Stomach smooth muscle (tissue), 2 donors: ENCODE data around the gene MAGT1.
"Not testable (repeated sequence)": the region's sequence is repeated elsewhere in the genome, so short reads cannot be mapped to it uniquely, and the experiment has no call there.

Experiments used
- H3K27ac ChIP-seq: one replicate; pipeline ENCODE4 v1.7.0; 2013; ENCODE audit warnings: mild to moderate bottlenecking, low read length, inconsistent platforms
- H3K27me3 ChIP-seq, 2 donors: one replicate each; pipeline ENCODE4 v1.7.0; 2013; ENCODE audit warnings: low read length in 2 of 2; ENCODE audit not compliant: insufficient read depth in 2 of 2, control insufficient read depth in 1 of 2
- H3K36me3 ChIP-seq, 2 donors: one replicate each; pipeline ENCODE4 v1.7.0; 2013; ENCODE audit warnings: low read length in 2 of 2; ENCODE audit not compliant: control insufficient read depth in 2 of 2, insufficient read depth in 2 of 2
- H3K4me1 ChIP-seq: one replicate; pipeline ENCODE4 v1.7.0; 2013; ENCODE audit warnings: low read length; ENCODE audit not compliant: control insufficient read depth, insufficient read depth
- H3K4me3 ChIP-seq, 2 donors: one replicate each; pipeline ENCODE4 v1.7.0; 2013; ENCODE audit warnings: low read length in 2 of 2
- H3K9ac ChIP-seq, 2 donors: one replicate each; pipeline ENCODE4 v1.7.0; 2013; ENCODE audit warnings: low read length in 2 of 2, mild to moderate bottlenecking in 1 of 2
- H3K9me3 ChIP-seq, 2 donors: one replicate each; pipeline ENCODE4 v1.7.0; 2013; ENCODE audit warnings: low read length in 2 of 2; ENCODE audit not compliant: control insufficient read depth in 2 of 2
- donor health status: healthy.
- donor health status: Pancreatic carcinoma.

The MAGT1 gene

GRCh38 chrX:77919370-77919769, 24.1 kb upstream of the MAGT1 start:
- H3K9me3 ChIP-seq, H3K4me3 ChIP-seq, H3K27me3 ChIP-seq, H3K27ac ChIP-seq, H3K9ac ChIP-seq, H3K4me1 ChIP-seq, H3K36me3 ChIP-seq: not testable (repeated sequence)

DNA sequence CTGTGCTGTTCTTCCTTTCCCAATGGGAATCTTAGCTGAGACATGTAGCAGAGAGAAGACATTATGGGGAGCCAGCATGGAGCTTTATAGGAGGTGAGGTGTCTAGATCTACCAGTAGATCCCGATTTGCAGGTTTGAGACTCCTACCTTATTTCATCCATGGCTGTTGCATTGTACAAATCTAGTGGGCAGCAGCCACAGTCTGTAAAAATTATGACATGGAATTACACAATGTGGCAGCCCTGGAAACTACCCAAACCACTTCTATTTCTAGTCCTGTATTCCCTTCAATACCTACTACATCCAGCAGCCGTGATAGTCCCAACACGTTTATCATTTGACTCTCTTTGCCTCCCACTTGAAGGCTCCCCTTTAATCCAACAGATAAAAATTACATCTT, 23.3 kb upstream of the MAGT1 start:
- Histone ChIP-seq H3K4me1 (no peaks in the 10 kb centered on the region), H3K4me3 (no peak overlapping the region), H3K27me3 (no peaks in the 10 kb centered on the region), H3K36me3 (no peaks in the 10 kb centered on the region), H3K9me3 (no peaks in the 10 kb centered on the region), H3K9ac (no peak overlapping the region), H3K27ac (no peak overlapping the region)

DNA sequence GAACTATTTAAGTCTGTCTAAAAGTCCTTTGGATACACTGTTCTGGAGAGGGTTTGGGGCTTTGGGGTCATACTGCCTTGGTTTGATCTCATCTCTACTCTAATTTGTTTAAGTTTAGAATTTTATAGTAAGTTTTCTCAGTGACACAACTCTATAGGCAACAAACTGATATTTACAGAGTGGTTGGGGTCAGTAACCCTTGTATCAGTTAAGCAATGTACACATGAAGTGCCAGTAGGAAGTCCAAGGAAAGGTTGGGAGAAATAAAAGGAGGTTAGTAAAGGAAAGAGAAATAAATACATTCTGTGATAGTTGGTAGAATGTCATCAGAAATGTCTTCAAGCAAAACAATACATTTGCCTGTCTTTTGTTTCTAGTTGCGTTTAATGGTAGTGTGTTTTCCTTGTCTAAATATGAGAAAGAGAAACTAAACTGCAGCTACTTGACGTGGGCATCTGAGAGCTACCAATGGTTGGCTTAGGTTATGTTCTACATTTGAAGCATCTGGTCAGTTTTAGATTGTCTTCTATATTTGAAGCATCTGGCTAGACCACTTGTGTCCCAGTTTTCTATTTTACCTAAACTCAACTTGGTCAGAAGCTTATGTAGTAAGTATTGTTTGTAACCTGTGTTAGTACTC, 22.2 kb upstream of the MAGT1 start:
- H3K27ac ChIP-seq, result no peak overlapping the region
- H3K36me3 ChIP-seq, result no peaks in the 10 kb centered on the region
- no peaks in the 10 kb centered on the region for H3K27me3 ChIP-seq
- H3K4me1 ChIP-seq, result no peaks in the 10 kb centered on the region
- no peak overlapping the region for H3K9ac ChIP-seq
- no peak overlapping the region for H3K4me3 ChIP-seq
- no peaks in the 10 kb centered on the region for H3K9me3 ChIP-seq

DNA sequence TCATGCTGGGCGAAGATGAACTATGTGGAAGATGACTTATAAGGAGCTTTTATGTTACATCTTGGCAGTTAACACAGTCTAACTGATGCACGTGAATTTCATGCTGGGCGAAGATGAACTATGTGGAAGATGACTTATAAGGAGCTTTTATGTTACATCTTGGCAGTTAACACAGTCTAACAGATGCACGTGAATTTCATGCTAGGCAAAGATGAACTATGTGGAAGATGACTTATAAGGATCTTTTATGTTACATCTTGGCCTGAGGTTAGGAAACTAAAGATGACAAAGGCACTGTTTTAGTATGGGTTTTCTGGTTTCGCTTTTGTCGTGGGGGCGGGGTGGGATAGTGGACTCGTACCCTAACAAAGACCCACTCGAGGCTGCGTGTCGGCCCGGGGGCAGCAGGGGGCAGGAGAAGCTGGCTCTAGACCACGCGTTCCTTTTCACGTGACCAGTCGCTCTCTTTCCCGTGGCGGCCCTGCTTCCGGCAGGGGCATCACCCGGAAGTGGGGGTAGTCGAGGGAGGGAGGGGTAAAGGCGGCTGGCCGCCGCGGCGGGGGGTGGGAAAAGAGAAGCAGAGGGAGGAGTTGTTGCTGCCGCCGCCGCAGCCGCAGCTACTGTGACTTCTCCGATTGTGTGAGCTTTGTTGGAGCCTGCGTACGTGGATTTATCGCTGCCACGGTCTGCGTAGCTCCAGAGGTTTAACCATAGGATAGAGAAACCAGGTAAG, 15.0 kb upstream of the MAGT1 start, which contains the start of gene ATP7A:
ATP7A (plus strand) TSS at position 586 of the 733 bp plus-strand sequence. CDS start 60,949 bp downstream, outside the sequence.
- Histone ChIP-seq H3K36me3 (peaks cover 0 to 4% of the 10 kb centered on the region in 2 donors), H3K9ac (peak within 1 kb of the TSS; percentile 86 to 94), H3K27ac (peak within 1 kb of the TSS; percentile 41), H3K9me3 (no peaks in the 10 kb centered on the region), H3K4me1 (no peaks in the 10 kb centered on the region), H3K4me3 (peak within 1 kb of the TSS; percentile 83 to 84), H3K27me3 (no peaks in the 10 kb centered on the region)

DNA sequence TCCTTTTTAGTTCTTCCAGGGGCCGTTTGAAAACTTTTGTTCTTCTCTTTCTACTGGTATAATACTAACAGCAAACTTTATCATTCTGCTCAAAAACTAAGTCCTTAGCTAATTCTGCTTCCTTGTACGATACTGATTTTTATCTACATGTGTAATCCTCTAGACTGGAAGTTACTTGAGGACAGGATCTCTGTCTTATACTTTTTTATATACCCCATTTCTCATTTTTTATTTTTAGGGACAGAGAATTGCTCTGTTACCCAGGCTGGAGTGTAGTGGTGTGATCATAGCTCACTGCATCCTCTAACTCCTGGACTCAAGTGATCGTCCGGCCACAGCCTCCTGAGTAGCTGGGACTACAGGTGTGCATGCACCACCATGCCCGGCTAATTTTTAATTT, 6.3 kb upstream of the MAGT1 start:
- H3K9ac ChIP-seq, result no peak overlapping the region
- no peak overlapping the region for H3K27ac ChIP-seq
- H3K36me3 ChIP-seq, result peaks cover 0 to 4% of the 10 kb centered on the region in 2 donors
- H3K9me3 ChIP-seq, result no peaks in the 10 kb centered on the region
- H3K4me3 ChIP-seq, result peak overlapping the region in 1 of 2 donors; percentile 88
- no peaks in the 10 kb centered on the region for H3K27me3 ChIP-seq
- no peaks in the 10 kb centered on the region for H3K4me1 ChIP-seq

- no peak overlapping the region for H3K27ac ChIP-seq
- no peaks in the 10 kb centered on the region for H3K36me3 ChIP-seq
- no peaks in the 10 kb centered on the region for H3K9me3 ChIP-seq
- H3K4me1 ChIP-seq, result no peaks in the 10 kb centered on the region
- no peaks in the 10 kb centered on the region for H3K27me3 ChIP-seq
- peak overlapping the region in 1 of 2 donors; percentile 96 for H3K9ac ChIP-seq
- H3K4me3 ChIP-seq, result peak overlapping the region; percentile 88 to 93
These were observed 5.5 kb upstream of the MAGT1 start for GRCh38 chrX:77900688-77901087.

DNA sequence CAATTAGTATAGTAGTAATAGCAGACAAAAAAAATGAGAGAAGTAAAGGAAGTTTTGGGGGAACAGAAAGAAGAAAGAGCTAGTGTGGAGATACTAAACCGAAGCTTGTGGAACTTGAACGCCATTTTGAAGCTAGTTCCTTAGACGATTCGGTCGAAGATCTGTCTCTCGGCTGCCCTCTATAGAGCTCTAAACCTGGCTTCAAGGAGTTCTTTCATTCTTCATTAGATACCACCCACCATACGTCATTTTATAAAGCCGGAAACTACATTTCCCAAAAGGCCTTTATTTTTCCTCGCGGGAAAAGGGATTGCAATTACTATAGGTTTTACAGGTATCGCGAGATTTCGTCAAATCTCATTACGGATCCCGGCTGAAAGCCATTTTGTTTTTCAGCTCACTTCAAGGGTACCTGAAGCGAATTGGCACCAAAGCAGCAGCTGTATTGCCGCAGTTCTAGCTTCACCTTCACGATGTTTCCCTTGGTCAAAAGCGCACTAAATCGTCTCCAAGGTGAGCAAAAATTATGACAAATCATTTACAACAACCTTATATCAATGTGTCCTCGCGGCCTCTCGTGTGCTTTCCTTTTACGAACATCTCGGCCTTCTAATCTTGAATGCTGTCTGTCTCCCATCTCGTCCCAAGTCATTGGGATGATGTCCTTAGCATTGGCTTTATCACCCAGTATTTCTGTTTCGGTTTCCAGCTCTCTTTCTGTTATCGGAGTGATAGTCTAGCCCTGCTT, 4.0 kb upstream of the MAGT1 start, which contains the start of gene COX7B:
COX7B (plus strand) TSS at position 388 of the 748 bp plus-strand sequence; CDS start at position 474, 86 bp downstream.
- Histone ChIP-seq H3K27me3 (no peaks in the 10 kb centered on the region), H3K36me3 (no peaks in the 10 kb centered on the region), H3K9me3 (no peaks in the 10 kb centered on the region), H3K4me1 (no peaks in the 10 kb centered on the region), H3K27ac (peak within 1 kb of the TSS; percentile 91), H3K4me3 (peak within 1 kb of the TSS; percentile 88 to 93), H3K9ac (peak within 1 kb of the TSS; percentile 96 to 97)

GRCh38 chrX:77893713-77894112, 1.5 kb downstream of the MAGT1 start:
- Histone ChIP-seq H3K27me3 (no peaks in the 10 kb centered on the region), H3K9me3 (no peaks in the 10 kb centered on the region), H3K36me3 (no peaks in the 10 kb centered on the region), H3K4me3 (peak overlapping the region in 1 of 2 donors; percentile 92), H3K9ac (no peak overlapping the region), H3K27ac (no peak overlapping the region), H3K4me1 (no peaks in the 10 kb centered on the region)

- H3K27ac ChIP-seq, result no peak overlapping the region
These were observed 2.3 kb downstream of the MAGT1 start for GRCh38 chrX:77892887-77893286.

DNA sequence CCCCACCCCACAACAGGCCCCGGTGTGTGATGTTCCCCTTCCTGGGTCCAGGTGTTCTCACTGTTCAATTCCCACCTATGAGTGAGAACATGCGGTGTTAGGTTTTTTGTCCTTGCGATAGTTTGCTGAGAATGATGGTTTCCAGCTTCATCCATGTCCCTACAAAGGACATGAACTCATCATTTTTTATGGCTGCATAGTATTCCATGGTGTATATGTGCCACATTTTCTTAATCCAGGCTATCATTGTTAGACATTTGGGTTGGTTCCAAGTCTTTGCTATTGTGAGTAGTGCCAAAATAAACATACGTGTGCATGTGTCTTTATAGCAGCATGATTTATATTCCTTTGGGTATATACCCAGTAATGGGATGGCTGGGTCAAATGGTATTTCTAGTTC, 13.8 kb downstream of the MAGT1 start:
- not testable (repeated sequence) for H3K36me3 ChIP-seq, H3K27ac ChIP-seq, H3K4me1 ChIP-seq, H3K9ac ChIP-seq, H3K27me3 ChIP-seq, H3K4me3 ChIP-seq, H3K9me3 ChIP-seq

More at GRCh38 chrX:77892887-77893286, 2.3 kb downstream of the MAGT1 start:
- H3K36me3 ChIP-seq, result no peaks in the 10 kb centered on the region
- H3K9me3 ChIP-seq, result no peaks in the 10 kb centered on the region
- H3K4me3 ChIP-seq, result no peak overlapping the region
- H3K4me1 ChIP-seq, result no peaks in the 10 kb centered on the region
- H3K27me3 ChIP-seq, result no peaks in the 10 kb centered on the region
- H3K9ac ChIP-seq, result no peak overlapping the region
